ENCODE results near the gene RHEB.
"Not testable (repeated sequence)": the region's sequence is repeated elsewhere in the genome, so short reads cannot be mapped to it uniquely, and the experiment has no call there.

Gene RHEB

DNA sequence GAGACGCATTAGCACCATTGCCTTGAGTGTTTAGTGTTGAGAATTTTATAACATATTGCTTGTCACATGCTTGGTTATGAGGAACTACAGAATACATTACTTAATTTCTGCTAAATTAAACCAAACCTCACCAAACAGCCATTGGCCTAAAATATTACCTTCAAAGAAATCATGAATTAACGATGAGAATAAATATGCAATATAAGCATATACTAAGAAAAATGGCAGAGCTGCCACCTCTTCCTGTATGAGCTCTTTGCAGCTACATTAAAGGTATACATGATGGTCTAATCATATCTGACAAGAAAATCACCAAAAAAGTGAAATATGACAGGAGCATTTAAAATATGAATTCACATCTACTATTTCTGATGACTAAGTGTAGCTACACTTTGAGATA lies 5.2 kb upstream of the RHEB start:
- DNase-seq: no peak

DNA sequence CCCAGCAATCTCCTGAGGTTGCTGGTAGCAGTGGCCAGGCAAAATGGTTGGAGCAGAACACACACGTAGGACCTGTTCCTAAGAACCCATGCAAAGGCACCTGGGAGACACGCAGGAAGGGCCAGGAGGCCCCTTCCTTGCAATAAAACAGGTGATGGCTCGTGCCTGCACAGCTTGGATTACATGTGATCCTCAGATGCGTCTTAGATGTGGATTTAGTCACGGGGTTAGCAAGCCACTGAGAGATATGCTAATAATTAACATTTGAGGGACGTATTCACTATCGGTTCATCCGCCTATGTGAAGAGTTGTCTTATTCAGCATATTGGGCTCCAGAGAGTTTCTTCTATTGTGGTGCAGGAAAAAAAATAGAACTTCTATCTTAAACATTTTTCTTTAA lies 4.6 kb upstream of the RHEB start:
- DNase-seq: no peak

DNA sequence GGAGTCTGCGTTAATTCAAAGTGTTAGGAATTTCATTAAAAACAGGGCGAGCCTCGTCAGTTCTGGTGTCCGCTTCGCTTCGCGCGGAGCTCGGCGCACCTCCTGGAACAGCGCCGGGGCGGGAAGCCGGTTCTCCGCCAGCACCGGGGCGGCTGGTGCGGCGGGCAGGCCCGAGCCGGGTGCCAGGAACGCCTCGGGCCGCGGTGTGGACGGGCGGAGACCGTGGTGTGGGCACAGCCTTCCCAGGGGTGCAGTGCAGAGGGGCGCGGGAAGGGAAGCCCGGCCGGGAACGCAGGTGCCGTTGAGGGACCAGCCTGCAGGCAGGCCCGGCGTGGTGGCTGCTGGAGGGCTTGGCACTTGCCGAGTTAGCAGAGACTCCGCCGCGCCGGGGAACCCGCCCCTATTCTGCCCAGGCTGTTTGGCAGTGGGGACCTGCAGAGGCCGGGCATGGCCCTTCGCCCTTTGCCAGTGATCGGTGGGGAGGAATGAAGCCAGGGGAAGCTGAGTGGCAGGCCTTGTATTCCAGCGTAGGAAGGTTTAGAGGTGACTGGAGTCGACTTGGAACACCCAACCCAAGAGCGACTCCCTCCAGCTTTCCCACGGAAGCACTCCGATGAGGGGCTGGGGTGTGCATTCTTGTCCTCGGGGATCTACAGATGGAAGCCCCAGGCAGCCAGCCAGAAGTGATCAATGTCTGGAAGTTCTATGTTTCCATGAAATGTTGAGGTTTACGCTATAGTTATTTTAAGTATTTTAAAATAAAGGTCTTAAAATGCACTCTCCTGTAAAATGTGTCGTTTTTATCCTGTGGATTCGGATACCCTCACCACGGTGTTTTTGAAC lies 945 bp upstream of the RHEB start:
- DNase-seq: no peak

DNA sequence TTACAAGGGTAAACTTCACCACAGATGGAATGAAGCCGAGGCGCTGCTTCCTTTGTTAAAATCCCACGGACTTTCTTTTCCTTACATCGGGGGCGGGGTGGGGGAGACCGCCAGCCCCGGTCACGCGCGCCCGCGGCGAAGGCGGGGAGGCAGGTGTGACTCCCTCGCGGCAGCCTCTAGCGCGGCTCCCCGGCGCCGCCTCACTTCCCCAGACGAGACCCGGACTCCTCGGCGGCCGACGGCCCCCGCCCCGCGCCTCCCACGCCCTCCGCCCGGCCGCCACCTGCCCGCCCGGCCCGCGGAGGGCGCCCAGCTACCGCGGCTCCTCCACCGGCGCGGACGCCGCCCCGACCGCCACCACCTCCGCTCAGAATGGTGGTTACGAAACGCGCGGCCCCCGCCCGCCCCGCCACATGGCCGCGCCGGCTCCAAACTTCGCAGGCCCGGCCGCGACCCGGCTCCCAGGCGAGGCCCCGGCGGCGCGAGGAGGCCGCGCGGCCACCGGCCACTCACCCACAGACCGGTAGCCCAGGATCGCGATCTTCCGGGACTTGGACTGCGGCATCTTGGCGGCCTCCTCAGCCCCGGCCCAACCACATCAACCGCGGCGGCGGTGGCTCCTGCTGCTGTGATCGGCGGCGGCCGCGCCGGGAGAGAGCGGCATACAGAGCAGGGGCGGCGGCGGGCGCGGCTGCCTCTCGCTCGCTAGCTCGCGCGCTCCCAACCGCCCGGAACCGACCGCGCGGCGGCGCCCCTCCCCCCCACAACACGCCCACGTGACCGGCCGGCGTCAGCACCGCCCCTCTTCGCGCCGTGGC lies 539 bp downstream of the RHEB start:
- not testable (repeated sequence) for DNase-seq

DNA sequence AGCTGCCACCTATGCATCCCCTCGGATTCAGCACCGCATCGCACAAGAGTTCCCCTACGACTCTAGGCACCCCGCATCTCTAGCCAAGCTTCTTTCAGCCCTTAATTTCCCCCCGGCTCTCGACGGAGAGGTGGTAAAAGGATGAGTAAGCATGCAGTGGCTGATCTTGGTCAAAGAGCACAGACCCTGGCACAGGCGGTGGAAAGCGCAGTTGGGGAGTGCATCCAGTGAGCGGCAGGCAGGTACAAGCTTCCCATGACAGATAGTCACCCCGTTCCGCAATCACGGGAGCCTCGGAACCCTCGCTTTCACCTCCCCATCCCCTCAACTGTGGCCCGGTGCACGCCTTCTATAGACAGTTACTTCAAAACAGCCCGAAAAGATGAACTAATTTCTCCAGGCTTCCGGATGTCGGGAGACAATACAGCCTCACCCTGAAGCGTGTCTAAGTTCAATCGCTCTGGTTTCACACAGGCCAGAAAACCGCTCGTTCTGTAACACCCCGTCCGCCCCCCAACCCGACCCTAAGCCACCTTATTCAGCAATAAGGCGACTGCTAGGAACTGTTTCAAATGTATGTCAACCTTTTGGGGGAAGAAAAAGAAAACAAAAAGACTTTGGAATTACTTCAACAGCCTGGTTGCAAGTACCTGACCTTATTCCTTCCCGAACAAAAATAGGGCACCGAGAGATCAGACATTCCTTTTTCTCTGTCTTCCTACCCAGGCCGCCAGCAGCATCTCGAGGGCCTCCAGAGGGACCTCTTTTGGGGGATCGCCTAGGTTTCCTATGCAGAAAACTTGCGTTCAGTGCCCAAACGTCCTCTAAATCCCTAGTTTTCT lies 1.4 kb downstream of the RHEB start:
- no peak for DNase-seq

DNA sequence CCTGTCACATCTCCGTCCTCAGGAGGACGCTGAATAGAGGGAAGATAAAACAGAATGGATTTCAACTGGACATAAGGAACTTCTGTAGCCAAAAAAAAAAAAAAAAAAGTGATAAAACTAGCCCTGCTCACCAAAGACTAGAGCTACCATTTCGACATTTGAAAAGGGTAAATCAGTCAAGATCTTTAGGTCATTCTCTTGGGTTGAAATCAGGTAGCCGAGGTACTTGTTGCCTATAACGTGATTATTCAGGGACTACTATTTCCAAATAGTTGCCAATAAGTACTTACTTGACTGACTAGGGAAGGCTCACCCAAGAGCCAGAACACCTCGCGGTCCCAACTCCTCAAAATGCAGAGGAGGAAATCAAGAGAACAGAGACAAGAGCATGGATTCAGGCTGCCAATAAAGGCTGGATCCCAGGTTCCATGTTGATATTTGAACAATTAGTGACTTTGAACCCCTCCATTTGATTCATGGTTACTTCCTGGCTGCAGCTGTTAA lies 2.0 kb downstream of the RHEB start:
- DNase-seq: no peak

DNA sequence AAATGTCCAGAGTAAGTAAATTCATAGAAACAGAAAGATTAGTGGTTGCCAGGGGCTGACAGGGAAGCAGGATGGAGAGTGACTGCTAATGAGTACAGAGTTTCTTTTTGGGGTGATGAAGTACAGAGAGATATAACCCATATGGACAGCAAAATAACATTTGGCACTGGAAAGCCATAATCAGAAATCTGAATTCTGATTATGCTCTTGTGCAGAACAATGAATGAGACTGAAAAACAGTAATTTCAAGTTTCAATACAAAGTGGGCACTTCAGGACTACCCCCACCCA lies 4.5 kb downstream of the RHEB start:
- DNase-seq: no peak

DNA sequence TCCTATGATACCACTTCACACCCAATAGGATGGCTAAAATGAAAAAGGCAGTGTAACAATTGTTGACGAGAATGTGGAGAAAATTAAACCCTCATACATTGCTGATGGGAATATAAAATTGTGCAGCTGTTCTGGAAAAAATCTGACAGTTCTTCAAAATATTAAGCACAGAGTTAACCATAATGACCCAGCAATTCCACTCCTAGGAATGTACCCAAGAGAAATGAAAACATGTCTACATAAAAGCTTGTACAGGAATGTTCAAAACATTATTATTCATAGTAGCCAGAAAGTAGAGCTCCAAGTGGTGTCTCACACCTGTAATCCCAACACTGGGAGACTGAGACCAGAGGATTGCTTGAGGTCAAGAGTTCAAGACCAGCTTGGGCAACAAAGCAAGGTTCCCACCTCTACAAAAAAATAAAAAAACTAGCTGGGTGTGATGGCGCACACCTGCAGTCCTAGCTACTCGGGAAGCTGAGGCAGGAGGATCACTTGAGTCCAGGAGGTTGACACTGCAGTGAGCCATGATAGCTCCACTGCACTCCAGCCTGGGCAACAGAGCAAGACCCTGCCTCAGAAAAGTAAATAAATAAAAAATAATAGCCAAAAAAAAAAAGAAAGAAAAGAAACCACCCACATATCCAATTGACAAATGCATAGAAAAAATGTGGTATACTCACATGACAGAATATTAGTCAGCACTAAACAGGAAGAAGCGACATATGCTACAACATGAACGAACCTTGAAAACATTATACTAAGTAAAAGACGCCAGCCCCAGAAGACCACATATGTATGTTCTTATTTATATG lies 5.0 kb downstream of the RHEB start:
- no peak for DNase-seq

DNA sequence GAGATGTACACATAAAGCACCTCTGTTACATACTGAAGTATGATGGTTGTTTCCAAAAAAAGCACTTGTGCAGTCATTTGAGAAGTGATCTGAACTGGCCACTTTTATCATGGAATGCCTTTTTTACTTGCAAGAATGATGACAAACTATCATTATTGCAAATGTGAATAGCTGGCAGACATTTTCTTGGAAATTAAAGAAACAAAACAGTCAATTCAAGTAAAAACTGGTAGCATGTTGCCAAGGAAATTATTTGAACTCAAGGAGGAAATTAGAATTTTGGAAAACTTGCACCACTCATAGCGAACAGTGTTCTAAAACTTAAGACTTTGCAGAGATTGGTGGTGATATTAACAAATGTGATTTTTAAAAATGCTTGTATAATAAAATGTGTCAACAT lies 6.6 kb downstream of the RHEB start:
- DNase-seq: no peak

DNA sequence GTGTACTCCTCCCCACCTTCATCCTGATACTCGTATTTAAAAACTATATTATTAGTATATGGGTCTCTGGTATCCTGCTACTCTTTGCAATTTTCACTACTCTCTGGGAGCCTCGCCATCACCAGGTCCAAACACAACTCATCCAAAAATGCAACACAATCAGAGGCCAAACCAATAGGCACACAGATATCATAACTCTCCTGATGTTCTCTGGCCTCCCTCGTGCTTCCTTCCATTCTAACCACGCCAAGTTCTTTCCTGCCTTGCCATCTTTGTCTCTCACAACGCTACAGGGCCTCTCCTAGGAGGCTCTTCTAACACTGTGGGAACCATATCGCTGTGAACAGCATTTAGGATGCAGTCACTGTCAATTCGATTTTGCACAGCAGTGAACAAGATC lies 7.3 kb downstream of the RHEB start:
- DNase-seq: no peak

DNA sequence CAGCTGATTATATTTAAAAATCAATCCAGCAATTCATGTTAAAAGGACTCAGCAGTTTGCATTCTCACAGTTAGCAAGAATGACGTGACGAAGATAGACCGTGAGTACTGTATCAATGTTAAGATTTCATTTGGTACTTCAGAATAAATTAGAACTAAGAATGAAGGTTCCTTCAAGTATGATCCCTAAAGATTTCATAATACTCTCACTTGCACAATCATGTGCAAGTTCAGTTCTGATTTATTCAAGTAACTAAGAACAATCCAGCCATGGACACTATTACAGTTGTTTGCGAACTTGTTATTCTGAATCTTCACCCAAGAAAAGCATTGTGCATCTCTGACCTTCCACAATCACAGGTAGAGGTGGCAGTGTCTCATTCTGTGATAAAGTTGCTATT lies 7.7 kb downstream of the RHEB start:
- DNase-seq: no peak

DNA sequence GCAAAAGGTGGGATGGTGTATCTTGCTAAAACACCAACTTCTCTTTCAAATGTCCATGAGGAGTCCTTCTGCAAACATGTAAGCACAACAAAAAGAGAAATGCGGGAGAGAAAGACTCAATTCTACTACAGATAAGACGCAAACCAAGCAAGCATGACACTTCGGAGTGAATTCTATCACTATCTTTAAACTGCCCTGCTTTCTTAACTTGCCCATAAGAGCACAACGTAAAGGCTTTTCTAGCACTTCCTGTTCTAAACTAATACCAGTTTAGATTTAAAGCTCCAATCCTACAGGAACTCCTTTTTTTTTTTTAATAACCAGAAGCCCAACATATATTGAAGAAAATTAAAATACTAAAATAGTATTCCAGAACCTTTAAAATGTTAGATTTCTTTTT lies 8.4 kb downstream of the RHEB start:
- DNase-seq: no peak

DNA sequence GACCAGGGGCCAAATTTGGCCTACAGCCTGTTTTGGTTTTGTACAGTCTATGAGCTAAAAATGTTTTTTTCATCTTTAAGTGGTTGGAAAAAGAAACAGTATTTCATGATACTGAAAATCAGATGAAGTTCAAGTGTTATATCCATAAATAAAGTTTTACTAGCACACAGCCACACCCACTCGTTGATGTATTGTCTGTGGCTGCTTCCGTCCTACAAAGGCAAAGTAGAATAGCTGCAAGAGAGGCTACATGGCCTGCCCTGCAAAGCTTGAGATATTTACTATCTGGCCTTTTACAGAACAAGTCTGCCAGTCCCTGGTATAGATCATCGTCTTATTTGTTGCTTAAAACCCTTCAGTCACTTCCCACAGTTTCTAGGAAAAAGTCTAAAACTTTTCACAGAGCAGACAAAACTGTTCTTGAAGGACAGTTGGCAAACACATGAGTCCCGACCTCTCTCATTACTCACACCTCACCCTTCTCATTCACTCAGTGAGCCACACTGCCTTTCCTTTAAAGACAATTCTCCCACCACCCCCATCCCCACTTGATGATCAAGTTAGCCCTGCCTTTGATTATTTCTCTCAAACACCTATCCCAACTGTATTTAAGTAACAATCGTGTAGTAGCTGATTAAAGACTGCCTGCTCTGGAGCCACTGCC lies 9.9 kb downstream of the RHEB start:
- no peak for DNase-seq

DNA sequence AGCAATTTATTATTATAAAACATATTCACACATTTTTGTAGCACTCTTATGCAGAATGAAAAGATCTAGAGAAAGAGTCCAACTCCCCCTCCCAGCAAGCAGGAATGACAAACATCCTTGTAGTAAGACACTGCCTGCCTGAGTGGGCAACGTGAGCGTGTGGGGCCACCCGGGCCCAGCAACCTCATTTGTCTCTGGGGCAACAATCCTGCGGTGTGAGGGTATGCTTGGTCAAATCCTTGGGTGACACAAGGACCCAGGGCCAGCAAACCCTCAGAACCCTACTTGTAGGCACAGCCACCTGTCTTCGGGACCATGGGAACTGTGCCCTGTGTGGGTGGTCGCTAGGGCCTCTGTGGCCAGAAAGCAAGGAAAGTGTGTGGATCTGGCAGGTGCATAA lies 10.7 kb downstream of the RHEB start:
- DNase-seq: no peak

DNA sequence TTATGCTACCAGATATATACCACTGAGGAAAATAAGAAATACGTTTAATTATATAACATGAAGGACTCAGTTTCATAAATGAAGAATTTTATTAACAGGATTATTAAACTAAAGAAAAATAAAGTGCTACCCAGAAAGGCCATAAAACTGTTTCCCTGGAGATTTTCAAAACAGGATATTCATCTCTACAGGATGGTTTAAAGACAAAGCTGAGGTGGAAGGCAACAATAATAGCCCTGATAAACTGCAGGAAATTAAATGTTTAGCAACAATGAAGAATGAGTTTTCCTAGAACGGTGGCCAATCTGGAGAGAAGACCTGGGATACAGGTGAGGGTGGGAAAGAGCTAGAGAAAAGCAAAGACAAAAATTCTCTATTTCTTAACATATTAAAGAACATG lies 11.9 kb downstream of the RHEB start:
- no peak for DNase-seq

DNA sequence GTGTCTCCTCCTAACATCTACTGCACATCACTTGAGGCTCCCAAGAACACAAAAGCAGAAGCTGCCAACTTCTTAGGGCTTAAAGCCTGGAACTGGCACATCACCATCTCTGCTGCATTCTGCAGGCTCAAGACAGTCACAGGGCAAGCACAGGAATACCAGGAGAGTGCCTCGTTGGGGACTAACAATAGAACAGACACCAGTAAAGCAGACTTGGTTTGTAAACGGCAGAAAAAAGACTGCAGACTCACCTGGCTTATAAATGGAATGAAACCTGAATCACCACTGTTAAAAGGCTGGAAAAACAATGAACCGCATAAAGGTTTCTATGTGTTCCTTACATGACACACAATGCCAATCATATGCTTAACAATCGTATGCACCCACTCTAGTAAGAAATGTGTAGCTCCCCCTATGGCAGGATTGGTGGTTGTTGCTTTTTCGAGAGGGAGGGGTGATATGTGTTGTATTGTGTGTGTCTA lies 12.8 kb downstream of the RHEB start:
- DNase-seq: no peak

DNA sequence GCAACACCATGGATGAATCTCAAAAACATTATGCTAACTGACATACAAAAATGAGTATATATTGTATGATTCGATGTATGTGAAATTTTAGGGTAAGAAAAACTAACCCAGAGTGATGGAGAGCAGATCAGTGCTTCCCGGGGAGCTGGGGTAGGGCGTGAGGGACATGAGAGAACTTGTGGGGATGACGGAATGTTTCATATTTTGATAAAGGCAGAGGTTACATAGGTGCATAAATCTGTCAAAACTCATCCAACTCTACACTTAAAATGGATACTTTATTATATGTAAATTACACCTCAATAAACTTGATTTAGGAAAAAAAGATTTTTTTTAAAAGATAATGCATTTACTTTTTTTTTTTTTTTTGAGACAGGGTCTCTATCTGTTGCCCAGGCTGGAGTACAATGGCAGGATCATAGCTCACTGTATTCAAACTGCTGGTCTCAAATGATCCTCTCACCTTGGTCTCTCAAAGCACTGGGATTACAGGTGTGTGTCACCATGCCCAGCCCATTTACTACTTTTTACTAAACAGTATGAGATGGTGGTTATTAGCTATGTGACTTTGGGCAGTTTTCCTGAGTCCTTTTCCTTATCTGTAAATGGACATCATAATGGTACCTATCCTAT lies 13.7 kb downstream of the RHEB start:
- no peak for DNase-seq

DNA sequence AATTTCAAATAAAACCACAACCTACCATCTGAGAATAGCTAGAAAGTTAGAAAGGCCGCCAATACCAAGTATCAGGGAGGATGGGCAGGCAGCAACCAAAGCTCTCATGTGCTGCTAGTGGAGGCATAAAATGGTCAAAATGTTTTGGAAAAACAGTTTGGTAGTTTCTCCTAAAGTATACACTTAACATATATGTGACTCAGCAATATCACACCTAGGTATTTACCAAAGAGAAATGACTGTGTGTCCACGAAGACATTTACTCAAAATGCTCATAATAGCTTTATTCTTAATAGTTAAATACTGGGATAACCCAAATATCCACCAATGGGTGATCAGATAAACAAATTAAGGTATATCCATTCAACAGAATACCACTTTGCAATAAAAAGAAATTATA lies 14.3 kb downstream of the RHEB start:
- no peak for DNase-seq

DNA sequence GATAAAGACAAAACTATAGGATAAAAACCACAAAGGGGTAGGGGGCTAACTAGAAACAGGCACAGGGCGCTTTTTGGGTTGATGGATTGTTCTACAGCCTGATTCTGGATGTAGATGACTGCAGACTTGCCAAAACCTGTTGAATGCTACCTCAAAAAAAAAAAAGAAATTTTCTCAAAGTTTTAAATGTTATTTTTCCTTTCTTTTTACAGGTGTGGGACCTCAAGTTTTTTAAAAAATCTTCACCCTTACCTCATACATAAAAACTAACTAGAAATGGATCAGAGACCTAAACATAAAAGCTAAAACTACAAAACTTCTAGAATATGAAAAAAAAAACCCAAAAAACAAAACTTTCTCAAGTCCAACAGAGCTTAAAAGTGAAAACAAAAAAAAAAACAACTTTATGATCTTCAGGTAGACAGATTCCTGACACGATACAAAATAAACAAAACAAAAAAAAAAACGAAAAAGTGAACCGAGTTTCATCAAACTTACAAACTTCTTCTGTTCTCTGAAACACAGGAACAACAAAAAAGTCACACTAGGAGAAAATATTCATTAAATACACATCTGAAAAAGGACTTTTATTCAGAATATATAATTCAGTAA lies 14.9 kb downstream of the RHEB start:
- DNase-seq: no peak

DNA sequence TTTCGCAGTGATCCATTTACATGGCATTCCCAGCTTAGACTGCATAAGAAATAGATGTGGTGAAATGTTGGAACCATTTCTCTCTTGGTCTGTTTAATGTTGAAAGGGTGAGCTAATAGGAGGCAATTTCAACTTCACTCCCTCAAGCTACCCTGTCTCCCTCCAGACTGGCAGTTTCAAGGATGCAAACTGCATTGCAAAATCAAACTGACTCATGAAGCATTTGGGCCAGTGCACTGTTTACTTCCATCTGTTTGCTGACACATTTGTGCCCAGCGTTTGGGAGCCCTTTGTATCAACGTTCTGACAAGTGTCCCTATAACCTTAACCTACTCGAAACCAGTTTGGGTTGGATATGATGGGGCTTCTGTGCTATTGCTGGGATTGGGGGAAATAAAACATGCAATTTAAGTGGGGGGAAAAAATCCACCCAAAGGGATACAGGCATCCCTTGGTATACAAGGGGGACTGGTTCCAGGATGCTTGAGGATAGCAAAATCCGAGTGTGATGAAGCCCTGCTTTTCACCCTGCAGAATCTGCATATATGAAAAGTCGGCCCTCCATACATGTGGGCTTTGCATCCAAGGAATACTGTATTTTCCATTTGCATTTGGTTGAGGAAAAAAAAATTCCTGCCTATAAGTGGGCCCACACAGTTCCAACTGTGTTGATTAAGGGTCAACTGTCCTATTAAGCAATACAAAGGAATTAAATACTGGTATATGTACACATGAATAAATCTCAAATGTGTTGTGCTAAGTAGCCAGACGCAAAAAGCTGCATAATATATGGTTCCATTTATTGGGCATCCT lies 15.6 kb downstream of the RHEB start:
- no peak for DNase-seq
